Islet precursor cell (in vitro differentiated cells): ENCODE measurements around the gene SLC17A7.

ENCODE experiments used
- DNase-seq: peaks from one replicate; pipeline ENCODE4 v3.0.0-alpha.2; 2018

The SLC17A7 gene

GRCh38 chr19:49425922-49426592 is 15.3 kb downstream of the SLC17A7 start:
- peak; percentile 72 for DNase-seq

DNA sequence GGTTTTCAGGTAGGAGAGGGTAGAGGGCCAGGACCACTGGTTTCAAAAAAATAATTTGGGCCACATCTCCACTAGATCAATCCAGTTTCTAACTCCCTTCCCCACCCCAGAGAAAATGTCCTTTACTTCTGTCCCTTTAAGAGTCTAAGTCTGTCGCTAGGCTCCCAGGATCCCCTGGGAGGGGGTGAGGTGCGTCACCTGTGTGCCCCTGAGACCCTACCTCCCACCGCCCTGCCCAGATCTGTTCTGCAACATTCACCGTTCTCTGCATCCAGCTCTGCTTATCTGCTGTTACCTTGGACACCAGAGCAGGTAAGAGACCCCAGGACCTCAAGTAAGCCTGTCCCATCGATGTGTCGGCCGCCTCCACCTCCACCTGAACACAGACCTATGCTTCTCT is 16.1 kb downstream of the SLC17A7 start, which contains the start of gene GFY:
Gene GFY (plus strand): TSS at position 211 of the 400 bp plus-strand sequence. CDS start 1,043 bp downstream, outside the sequence.
- no peak for DNase-seq

GRCh38 chr19:49423985-49424303 is 17.4 kb downstream of the SLC17A7 start:
- no peak for DNase-seq

DNA sequence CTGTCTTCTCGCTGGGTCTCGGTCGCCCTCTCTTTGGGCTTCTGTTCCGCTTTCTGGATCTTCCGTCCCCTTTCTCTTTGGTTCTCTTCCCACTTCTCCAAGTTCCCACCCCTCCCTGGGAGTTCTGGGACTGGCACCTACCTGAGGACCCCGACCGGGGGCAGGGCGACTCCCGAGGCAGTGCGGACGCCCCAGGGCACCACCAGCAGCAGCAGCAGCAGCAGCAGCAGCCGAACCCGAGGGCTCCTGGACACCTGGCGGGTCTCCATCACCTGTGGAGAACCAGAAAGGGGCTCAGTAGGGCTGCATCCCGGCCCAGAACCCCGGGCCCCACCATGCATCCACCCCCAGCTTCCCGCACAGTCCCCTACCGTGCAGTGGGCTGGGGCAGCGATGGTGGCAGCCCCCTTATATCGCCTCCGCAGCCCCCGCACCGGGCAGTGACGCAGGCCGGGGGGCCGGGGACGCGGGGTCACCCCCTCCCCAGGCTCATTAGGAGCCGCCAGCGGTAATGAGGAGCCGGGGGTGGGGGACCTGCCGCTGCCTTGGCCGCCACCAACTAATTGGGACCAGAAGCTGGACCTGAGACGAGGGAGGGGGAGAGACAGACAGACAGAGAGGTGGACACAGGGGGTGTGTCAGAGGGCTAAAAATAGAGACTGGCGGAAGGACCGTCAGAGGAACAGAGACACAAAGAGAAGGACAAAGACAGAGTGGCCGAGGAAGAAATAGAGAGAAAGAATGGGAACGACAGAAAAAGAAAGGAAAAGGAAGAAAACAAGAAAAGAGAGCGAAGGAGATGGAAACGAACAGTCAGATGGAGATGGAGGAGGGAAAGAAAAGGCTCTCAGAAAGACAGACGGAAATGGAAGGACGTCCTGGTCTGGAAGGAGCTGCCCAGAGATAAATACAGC is 18.0 kb downstream of the SLC17A7 start, which contains the start of gene PTH2:
Gene PTH2 (minus strand): TSS at position 371 of the 914 bp plus-strand sequence. CDS start 102 bp downstream, at position 269.
- DNase-seq = no peak

DNA sequence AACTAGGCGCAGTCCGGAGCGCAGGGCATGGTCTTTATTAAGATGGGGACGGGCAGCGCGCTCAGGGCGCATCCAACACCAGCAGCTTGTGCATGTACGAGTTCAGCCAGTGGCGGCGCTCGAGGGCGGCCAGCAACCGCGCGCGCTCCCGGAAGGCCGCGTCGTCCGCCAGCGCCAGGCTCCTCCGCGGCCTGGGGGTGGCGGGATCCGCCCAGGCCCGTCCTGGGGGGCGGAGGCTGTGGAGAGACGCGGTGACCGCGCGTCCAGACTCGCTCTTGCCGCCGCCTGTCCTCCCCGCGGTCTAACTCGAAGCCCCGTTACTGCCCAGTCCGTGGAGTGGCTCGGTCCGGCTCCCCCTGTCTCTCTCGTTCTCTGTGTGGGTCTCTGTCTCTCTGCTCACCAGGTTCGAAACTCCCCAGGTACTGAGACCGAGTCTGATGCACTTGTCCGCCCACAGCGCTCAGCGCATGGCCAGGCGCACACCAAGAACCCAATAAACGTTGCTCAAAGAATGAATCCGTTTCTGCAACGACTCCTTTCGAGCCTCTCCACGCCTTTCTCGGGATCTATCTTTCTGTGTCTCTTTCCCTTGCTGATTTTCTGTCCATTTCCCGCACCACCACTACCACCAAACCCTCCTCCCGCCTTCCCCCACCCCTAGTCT is 18.8 kb downstream of the SLC17A7 start:
- DNase-seq = peak; percentile 79

GRCh38 chr19:49421878-49422202 is 19.5 kb downstream of the SLC17A7 start:
- DNase-seq = no peak

GRCh38 chr19:49421039-49421877 is 20.1 kb downstream of the SLC17A7 start:
- DNase-seq = peak; percentile 93

- DNase-seq = no peak
These were observed 21.1 kb downstream of the SLC17A7 start for GRCh38 chr19:49420227-49420626.

- no peak for DNase-seq
These were observed 22.2 kb downstream of the SLC17A7 start for GRCh38 chr19:49419173-49419572.

DNA sequence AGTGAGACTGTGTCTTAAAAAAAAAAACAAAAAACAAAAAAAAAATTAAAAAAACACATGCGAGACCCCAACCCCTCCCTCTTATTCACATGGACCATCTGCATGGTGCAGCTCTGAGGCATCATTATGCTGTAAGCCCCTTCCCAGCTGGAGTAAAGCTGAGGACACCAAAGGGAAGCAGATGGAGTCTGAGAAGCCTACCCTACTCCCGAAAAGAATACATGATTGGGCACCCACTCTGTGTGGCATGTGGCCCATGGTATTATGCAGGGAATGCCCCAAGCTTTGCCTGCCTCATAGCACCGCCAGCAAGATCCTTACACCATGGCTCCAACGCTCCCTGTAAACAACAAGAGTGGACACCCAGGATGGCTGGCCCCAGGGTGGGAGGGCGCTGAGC is 22.8 kb downstream of the SLC17A7 start:
- no peak for DNase-seq

- no peak for DNase-seq
These were observed 24.2 kb downstream of the SLC17A7 start for GRCh38 chr19:49417088-49417487.

DNA sequence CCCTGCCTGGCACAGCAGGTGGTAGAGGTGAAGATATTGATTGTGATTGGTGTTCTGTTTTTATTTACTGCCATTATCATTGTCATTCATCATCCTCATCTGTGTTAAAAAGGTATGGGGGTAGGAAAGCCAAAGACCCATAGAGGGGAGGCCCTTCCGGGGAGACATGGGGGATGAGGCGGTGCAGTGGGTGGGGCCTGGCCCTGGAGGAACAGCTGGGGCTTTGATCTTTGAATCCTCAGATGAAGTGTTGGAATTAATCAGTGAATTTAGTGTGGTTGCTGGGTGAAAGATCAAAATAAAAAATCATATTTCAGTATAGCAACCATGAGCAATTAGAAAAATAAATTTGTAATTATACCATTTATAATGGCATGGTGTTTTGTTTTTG is 25.5 kb downstream of the SLC17A7 start:
- DNase-seq = no peak

DNA sequence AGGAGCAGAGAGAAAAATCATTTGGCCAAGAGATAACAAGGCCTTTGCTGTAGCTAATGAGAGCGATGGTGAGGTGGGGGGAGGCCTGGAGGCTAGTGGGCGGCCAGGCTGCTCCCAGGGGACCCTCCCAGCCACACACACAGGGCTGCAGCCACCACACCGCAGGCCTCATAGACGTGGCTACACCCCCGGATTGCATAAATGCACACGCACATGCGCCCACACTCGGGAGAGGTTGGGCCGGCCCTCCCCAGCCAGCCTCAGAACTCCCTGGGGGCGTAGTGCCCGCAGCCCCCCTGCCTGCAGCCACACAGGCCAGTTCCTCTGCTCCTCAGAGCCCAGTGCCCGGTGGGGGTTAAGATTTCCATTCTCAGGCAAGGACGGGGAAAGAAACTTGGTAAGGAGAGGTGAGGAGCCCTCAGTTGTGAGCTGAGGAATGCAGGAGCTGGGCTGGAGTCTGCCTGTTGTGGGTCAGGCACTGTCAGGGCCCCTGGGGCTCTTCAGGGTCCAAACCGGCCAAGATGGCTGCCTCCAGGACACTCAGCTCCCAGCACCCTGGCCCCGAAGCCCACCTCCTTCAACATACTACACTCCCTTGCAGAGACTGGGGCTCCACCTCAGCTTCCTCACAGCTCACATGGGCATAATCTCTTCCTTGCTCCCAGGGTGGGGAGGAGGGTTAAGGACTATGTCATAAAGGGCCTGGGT is 26.1 kb downstream of the SLC17A7 start:
- DNase-seq = no peak

DNA sequence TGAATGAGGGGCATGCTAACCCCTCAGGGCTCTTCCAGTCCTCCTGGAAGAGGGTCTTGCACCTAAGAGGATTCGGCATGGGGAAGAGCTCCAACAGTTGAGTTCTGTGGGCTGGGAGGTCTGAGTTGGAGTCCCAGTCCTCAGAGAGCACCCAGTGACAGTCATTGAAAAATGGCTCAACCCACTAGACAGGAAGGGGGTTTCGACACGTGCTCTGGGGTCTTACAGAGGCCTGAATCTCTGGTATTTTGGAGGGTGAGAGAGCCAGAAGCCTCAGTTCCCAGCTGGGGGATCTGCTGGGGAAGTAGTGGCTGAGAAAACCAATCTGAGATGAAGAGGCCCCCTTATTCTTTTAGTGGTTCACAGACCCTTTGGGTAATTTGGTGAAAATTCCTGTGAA is 27.1 kb downstream of the SLC17A7 start:
- no peak for DNase-seq

DNA sequence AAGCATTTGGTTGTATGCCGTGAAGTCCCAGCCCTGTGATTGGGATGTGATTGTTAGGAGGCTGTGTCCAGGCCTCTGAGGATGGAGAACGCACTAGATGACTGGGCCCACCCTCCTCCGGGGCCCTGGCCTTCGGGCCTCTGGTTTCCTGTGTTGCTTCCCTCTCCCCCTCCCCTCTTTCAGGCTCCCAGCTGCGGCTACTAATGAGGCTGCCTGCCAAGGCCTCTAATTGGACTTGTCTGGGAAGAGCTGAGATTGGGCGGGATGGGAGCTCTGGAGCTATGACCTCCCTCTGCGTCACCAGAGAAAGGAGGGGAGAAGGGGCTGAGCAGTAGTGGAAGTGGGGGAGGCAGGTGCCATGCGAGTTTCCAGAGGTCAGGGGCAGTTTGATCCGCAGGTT is 28.0 kb downstream of the SLC17A7 start:
- peak; percentile 85 for DNase-seq

- DNase-seq = no peak
These were observed 29.5 kb downstream of the SLC17A7 start for GRCh38 chr19:49411681-49412326.

GRCh38 chr19:49409441-49410029 is 31.8 kb downstream of the SLC17A7 start:
- no peak for DNase-seq

- no peak for DNase-seq
These were observed 32.4 kb downstream of the SLC17A7 start for GRCh38 chr19:49408816-49409440.

DNA sequence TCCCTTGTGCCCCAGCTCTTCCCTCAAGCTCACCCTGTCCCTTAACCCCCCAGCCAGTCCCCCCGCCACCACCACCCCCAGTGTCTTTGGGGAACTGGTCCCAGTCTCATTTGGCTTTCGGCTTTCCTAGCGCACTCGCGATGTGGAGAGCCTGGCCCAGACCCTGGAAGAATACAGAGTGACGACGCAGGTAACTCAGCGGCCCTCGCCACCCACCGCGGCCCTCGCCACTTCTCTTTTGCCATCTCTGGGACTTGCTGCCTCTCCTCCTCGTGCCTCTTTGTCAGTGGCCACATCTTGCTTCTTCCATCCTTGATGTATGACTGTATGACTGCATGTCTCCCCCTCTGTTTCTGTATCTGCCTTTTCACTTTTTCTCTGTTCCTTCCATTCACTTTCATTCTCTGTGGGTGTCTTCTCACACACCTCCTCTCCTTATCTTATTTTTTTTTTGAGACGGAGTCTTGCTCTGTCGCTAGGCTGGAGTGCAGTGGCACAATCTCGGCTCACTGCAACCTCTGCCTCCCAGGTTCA is 33.8 kb downstream of the SLC17A7 start:
- no peak for DNase-seq

DNA sequence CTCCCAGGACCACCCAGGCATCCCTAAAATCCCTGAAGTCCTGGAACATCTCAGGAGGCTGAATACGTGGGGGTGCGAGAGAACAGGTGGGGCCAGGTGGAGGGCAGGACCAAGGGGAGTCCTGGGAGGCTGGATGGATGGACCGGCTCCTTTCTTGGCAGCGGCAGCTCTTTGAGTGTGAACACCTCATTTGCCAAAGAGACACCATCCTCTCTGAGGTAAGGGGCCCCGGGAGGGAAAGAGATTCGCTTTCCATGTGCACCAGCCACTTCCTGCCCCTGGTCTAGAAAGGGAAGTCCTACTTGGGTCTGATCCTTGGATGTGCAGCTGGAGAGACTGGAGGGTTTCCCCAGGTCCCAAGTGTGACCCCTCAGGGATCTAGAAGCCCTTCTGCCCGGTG is 34.2 kb downstream of the SLC17A7 start:
- DNase-seq = no peak
